ENCODE results near the gene OR11L1.

Gene OR11L1

GRCh38 chr1:247812637-247813036 lies 29.1 kb downstream of the OR11L1 start:
- DNase-seq (ENCODE audit: low read depth, low spot score), result no peak

- no peak for DNase-seq (ENCODE audit: low read depth, low spot score)
Observed at GRCh38 chr1:247797518-247797917, 44.2 kb downstream of the OR11L1 start.
